ENCODE data around the gene ALAS1. TPM values are rescaled to one million over a fixed set of nuclear protein-coding genes. Genes with fewer than 3 reads are reported as not detected.

ALAS1 gene
- total and polyA plus RNA-seq, 2 of the 13 experiments (the other 11 are each of a cell fraction or from before 2014, with no cell fraction given): 36.0 to 43.2 TPM

DNA sequence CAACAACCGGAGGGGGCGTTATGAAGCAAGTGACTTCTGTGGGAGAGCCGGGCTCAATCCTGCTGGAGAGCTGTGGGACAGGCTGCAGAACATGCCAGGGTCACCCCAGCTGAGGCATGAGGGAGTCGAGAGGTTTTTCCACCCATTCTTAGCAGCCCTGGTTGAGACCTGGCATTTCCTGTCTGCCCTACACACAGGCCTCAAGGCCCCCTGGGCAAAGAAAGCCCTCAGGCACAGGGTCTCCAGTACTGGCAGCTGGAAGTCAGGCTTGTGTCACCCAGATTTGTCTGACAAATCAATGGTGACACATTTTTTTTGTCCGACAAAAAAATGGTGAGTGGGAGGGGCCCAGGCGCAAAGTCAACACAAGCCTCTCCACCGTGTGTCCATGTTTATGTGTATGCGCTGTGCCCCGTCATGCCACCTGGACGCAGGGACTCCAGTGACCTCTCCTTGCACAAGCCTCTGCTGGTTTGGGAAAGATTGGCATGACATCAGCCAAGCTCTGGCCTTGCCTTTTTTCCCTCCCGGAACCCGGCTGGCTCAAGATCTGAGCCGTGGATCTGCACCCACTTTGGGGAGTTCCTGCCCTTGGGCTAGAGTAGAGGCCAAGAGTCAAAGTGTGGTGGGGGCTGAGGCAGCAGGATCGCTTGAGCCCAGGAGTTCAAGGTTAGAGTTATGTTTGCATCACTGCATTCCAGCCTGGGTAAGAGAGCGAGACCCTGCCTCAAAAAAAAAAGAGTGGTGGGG is 20.8 kb upstream of the ALAS1 start (continued):
- TF ChIP-seq ZNF501 (CRISPR knock-in tag; IDR thresholded peaks at IDR 0.05): peak; percentile 82; the same call in 1 of the 2 replicates
- TF ChIP-seq GFI1 (CRISPR knock-in tag; IDR thresholded peaks at IDR 0.05; ENCODE audit: borderline replicate concordance): 0 out of 2 replicates have a peak, but pooled peaks have one; percentile 49
- peak; percentile 22; the same call in 1 of the 2 replicates for TF ChIP-seq MEF2D (CRISPR knock-in tag; IDR thresholded peaks at IDR 0.05)
- no peak for TF ChIP-seq ZNF737 (CRISPR knock-in tag; IDR thresholded peaks at IDR 0.05; ENCODE audit: borderline replicate concordance)
- TF ChIP-seq SYNCRIP (IDR thresholded peaks at IDR 0.05; ENCODE audit: insufficient read depth, low read depth, low read length): no peak
- peak; percentile 29; the same call in 1 of the 2 replicates for TF ChIP-seq ZNF460 (CRISPR knock-in tag; IDR thresholded peaks at IDR 0.05; ENCODE audit: borderline replicate concordance)
- TF ChIP-seq RXRA (CRISPR knock-in tag; IDR thresholded peaks at IDR 0.05): peak; percentile 86
- TF ChIP-seq NFIC (IDR thresholded peaks at IDR 0.05; ENCODE audit: low read length): no peak
- TF ChIP-seq, protein P1, sequence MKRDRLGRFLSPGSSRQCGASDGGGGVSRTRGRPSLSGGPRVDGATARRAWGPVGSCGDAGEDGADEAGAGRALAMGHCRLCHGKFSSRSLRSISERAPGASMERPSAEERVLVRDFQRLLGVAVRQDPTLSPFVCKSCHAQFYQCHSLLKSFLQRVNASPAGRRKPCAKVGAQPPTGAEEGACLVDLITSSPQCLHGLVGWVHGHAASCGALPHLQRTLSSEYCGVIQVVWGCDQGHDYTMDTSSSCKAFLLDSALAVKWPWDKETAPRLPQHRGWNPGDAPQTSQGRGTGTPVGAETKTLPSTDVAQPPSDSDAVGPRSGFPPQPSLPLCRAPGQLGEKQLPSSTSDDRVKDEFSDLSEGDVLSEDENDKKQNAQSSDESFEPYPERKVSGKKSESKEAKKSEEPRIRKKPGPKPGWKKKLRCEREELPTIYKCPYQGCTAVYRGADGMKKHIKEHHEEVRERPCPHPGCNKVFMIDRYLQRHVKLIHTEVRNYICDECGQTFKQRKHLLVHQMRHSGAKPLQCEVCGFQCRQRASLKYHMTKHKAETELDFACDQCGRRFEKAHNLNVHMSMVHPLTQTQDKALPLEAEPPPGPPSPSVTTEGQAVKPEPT (CRISPR knock-in tag; IDR thresholded peaks at IDR 0.05; ENCODE audit: low read depth): peak; percentile 14; the same call in 1 of the 2 replicates
- no peak for TF ChIP-seq ZNF883 (CRISPR knock-in tag; IDR thresholded peaks at IDR 0.05; ENCODE audit: not compliant biosample characterization)
- TF ChIP-seq ZNF660 (CRISPR knock-in tag; IDR thresholded peaks at IDR 0.05; ENCODE audit: borderline replicate concordance, low read depth): no peak
- TF ChIP-seq NCOA2 (CRISPR knock-in tag; IDR thresholded peaks at IDR 0.05): peak; percentile 65
- no peak; the same call in 1 of the 2 replicates for TF ChIP-seq KMT2A (CRISPR knock-in tag; IDR thresholded peaks at IDR 0.05)
- no peak for TF ChIP-seq HHEX (CRISPR knock-in tag; IDR thresholded peaks at IDR 0.05)
- TF ChIP-seq, protein P2, sequence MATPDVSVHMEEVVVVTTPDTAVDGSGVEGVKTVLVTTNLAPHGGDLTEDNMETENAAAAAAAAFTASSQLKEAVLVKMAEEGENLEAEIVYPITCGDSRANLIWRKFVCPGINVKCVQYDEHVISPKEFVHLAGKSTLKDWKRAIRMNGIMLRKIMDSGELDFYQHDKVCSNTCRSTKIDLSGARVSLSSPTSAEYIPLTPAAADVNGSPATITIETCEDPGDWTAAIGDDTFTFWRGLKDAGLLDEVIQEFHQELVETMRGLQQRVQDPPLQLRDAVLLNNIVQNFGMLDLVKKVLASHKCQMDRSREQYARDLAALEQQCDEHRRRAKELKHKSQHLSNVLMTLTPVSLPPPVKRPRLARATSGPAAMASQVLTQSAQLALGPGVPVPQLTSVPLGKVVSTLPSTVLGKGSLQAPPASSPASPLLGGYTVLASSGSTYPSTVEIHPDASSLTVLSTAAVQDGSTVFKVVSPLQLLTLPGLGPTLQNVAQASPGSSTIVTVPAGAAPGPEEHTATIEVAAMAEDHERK (CRISPR knock-in tag; IDR thresholded peaks at IDR 0.05; ENCODE audit: low read depth): no peak
- TF ChIP-seq ZC3H13 (CRISPR knock-in tag; IDR thresholded peaks at IDR 0.05): no peak
- TF ChIP-seq HDAC2 (CRISPR knock-in tag; IDR thresholded peaks at IDR 0.05): peak; percentile 77
- no peak for TF ChIP-seq CENPX (CRISPR knock-in tag; IDR thresholded peaks at IDR 0.05)
- TF ChIP-seq, protein P3, sequence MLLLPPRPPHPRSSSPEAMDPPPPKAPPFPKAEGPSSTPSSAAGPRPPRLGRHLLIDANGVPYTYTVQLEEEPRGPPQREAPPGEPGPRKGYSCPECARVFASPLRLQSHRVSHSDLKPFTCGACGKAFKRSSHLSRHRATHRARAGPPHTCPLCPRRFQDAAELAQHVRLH (CRISPR knock-in tag; IDR thresholded peaks at IDR 0.05; ENCODE audit: borderline replicate concordance, low read depth): no peak
- peak; percentile 62; the same call in 1 of the 2 replicates for TF ChIP-seq ZNF574 (CRISPR knock-in tag; IDR thresholded peaks at IDR 0.05)

All from HepG2 (cell line).